ENCODE data around the gene P2RX4.

DNA sequence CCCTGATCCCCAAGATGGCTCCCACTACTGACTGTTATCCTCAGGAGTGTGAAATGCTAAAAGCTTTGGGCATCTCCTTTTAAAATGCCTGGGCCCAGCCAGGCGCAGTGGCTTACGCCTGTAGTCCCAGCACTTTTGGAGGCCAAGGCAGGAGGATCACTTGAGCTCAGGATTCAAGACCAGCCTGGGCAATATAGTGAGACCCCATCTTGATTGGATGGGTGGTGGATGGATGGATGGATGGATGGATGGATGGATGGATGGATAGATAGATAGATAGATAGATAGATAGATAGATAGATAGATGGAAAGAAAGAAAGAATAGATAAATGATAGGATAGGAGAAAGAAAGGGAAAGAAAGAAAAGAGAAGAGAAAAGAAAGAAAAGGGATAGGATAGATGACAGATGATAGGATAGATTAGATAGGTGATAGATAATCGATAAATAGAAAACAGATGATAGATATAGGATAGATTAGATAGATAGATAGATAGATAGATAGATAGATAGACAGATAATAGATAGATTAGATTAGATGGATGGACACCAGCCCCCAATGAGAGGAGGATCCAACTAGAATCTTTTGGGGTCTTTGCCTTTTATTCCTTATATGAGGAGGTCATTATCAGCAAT, 9.5 kb downstream of the P2RX4 start:
- TF ChIP-seq, protein P1, sequence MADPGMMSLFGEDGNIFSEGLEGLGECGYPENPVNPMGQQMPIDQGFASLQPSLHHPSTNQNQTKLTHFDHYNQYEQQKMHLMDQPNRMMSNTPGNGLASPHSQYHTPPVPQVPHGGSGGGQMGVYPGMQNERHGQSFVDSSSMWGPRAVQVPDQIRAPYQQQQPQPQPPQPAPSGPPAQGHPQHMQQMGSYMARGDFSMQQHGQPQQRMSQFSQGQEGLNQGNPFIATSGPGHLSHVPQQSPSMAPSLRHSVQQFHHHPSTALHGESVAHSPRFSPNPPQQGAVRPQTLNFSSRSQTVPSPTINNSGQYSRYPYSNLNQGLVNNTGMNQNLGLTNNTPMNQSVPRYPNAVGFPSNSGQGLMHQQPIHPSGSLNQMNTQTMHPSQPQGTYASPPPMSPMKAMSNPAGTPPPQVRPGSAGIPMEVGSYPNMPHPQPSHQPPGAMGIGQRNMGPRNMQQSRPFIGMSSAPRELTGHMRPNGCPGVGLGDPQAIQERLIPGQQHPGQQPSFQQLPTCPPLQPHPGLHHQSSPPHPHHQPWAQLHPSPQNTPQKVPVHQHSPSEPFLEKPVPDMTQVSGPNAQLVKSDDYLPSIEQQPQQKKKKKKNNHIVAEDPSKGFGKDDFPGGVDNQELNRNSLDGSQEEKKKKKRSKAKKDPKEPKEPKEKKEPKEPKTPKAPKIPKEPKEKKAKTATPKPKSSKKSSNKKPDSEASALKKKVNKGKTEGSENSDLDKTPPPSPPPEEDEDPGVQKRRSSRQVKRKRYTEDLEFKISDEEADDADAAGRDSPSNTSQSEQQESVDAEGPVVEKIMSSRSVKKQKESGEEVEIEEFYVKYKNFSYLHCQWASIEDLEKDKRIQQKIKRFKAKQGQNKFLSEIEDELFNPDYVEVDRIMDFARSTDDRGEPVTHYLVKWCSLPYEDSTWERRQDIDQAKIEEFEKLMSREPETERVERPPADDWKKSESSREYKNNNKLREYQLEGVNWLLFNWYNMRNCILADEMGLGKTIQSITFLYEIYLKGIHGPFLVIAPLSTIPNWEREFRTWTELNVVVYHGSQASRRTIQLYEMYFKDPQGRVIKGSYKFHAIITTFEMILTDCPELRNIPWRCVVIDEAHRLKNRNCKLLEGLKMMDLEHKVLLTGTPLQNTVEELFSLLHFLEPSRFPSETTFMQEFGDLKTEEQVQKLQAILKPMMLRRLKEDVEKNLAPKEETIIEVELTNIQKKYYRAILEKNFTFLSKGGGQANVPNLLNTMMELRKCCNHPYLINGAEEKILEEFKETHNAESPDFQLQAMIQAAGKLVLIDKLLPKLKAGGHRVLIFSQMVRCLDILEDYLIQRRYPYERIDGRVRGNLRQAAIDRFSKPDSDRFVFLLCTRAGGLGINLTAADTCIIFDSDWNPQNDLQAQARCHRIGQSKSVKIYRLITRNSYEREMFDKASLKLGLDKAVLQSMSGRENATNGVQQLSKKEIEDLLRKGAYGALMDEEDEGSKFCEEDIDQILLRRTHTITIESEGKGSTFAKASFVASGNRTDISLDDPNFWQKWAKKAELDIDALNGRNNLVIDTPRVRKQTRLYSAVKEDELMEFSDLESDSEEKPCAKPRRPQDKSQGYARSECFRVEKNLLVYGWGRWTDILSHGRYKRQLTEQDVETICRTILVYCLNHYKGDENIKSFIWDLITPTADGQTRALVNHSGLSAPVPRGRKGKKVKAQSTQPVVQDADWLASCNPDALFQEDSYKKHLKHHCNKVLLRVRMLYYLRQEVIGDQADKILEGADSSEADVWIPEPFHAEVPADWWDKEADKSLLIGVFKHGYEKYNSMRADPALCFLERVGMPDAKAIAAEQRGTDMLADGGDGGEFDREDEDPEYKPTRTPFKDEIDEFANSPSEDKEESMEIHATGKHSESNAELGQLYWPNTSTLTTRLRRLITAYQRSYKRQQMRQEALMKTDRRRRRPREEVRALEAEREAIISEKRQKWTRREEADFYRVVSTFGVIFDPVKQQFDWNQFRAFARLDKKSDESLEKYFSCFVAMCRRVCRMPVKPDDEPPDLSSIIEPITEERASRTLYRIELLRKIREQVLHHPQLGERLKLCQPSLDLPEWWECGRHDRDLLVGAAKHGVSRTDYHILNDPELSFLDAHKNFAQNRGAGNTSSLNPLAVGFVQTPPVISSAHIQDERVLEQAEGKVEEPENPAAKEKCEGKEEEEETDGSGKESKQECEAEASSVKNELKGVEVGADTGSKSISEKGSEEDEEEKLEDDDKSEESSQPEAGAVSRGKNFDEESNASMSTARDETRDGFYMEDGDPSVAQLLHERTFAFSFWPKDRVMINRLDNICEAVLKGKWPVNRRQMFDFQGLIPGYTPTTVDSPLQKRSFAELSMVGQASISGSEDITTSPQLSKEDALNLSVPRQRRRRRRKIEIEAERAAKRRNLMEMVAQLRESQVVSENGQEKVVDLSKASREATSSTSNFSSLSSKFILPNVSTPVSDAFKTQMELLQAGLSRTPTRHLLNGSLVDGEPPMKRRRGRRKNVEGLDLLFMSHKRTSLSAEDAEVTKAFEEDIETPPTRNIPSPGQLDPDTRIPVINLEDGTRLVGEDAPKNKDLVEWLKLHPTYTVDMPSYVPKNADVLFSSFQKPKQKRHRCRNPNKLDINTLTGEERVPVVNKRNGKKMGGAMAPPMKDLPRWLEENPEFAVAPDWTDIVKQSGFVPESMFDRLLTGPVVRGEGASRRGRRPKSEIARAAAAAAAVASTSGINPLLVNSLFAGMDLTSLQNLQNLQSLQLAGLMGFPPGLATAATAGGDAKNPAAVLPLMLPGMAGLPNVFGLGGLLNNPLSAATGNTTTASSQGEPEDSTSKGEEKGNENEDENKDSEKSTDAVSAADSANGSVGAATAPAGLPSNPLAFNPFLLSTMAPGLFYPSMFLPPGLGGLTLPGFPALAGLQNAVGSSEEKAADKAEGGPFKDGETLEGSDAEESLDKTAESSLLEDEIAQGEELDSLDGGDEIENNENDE (IDR thresholded peaks at IDR 0.05; ENCODE audit: insufficient replicate concordance, low read length) = no peak
- TF ChIP-seq GABPA (IDR thresholded peaks at IDR 0.05; ENCODE audit: borderline replicate concordance, insufficient read depth, low read length) = no peak
